GM19023 (cell line): Measurements from ENCODE around the gene PKP3.
"Not testable (repeated sequence)": the region's sequence is repeated elsewhere in the genome, so short reads cannot be mapped to it uniquely, and the experiment has no call there.

Experiments
- ATAC-seq: cut with Tn5 transposase; IDR thresholded peaks from one replicate; pipeline ENCODE4 v1.9.1; 2021; ENCODE audit warnings: mild to moderate bottlenecking, moderate library complexity; ENCODE audit not compliant: unreplicated experiment

Gene PKP3, protein sequence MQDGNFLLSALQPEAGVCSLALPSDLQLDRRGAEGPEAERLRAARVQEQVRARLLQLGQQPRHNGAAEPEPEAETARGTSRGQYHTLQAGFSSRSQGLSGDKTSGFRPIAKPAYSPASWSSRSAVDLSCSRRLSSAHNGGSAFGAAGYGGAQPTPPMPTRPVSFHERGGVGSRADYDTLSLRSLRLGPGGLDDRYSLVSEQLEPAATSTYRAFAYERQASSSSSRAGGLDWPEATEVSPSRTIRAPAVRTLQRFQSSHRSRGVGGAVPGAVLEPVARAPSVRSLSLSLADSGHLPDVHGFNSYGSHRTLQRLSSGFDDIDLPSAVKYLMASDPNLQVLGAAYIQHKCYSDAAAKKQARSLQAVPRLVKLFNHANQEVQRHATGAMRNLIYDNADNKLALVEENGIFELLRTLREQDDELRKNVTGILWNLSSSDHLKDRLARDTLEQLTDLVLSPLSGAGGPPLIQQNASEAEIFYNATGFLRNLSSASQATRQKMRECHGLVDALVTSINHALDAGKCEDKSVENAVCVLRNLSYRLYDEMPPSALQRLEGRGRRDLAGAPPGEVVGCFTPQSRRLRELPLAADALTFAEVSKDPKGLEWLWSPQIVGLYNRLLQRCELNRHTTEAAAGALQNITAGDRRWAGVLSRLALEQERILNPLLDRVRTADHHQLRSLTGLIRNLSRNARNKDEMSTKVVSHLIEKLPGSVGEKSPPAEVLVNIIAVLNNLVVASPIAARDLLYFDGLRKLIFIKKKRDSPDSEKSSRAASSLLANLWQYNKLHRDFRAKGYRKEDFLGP

GRCh38 chr11:394034-394857, at the start of gene PKP3:
TSS of gene PKP3 (plus strand) at chr11:394209. CDS start at chr11:394293, 84 bp downstream.
- no peak for ATAC-seq

DNA sequence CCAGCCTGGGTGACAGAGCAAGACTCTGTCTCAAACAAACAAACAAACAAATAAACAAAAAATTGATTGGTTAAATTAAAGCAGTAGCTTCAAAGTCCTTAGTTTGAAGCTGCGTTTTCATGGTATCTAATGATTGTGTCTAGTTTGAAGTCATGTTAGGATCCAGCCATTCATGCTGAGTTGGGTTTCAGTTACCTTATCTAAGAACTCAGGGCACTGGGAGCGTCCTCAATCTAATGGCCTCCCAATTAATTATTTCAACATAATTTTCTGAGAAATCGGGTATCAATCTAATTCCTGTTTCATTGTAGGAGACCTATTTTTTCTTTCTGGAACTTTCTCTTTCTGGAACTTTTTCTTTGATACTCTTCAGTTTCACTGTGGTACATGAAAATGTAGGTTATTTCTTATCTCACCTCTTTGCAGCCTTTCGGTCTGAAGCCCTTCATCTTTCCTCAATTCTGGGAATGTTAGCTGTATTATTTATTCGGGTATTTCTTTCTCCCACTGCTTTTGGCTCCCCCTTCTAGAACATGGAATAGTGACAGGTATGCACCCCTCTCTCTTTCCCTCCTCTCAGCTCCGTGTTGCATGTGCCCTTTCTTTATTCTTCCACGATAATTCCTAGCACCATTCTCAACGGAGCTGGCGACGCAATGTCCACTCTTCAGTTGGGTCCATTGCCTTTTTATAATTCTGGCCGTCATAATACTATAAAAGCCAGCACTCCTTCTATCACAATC, 49.0 kb upstream of the PKP3 start:
- ATAC-seq, result no peak

DNA sequence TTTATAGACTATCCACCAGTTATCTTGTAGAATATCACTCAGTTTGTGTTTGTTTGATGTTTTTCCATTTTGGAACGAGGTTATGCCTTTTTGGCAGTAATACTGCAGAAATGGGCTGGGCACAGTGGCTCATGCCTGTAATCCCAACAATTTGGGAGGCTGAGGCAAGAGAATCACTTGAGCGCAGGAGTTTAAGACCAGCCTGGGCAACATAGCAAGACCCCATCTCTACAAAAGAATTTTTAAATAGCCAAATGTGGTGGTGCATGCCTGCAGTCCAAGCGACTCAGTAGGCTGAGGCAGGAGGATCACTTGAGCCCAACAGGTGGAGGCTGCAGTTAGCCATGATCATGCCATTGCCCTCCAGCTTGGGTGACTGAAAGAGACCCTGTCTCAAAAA, 47.5 kb upstream of the PKP3 start:
- no peak for ATAC-seq

DNA sequence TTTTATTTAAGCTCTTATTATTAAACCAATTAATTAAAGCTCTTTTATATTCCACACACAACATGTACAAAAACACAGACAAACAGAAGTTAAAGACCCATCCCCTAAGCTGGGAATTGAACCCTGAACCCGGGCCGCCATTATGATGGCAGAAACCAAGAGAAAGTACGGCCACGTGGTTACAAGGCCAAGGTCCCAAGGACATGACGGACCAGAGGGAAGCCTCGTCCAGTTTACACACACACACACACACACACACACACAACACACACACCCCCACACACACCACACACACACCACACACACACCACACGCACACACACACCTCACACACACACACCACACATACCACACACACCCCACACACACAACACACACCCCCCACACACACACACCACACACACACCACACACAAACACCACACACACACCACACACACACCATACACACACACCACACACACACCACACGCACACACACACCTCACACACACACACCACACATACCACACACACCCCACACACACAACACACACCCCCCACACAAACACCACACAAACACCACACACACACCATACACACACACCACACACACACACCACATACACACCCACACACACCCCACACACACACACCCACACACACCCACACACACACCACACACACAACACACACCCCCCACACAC, 44.6 kb upstream of the PKP3 start:
- not testable (repeated sequence) for ATAC-seq

DNA sequence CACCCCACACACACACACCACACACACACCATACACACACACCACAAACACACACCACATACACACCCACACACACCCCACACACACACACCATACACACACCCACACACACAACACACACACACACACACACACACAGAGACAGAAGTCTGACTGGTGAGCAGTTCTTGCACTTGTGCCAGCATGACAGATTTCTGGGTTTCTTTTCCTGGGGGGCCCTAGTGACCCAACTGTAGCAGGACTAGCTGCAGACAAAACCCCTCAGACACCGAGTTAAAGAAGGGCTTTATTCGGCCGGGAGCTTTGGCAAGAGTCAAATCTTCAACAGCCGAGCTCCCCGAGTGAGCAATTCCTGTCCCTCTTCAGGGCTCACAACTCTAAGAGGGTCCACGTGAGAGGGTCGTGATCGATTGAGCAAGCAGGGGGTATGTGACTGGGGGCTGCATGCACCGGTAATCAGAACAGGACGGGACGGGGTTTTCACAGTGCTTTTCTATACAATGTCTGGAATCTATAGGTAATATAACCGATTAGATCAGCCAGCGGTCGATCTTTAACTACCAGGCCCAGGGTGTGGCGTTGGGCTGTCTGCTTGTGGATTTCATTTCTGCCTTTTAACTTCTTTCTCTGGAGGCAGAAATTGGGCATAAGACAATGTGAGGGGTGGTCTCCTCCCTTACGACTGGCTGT, 43.8 kb upstream of the PKP3 start:
- not testable (repeated sequence) for ATAC-seq

GRCh38 chr11:350723-351255, 43.2 kb upstream of the PKP3 start:
- ATAC-seq, result no peak

DNA sequence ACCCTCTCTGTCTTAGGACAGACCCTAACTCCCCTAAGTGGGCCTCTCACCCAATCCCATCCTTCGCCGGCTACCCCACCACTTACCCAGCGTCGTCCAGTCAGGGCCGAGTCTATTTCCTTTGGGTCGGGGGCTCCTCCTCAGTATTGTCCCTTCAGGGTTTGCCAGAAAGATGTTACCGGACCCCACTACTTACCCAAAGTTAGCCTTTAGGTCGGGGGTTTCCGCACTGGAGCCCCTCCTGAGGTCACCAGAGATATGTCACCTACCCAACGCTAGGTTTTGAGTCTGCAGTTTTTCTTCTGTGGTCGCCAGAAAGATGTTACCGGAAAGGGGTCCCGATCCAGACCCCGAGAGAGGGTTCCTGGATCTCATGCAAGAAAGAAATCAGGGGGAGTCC, 42.6 kb upstream of the PKP3 start:
- no peak for ATAC-seq

- ATAC-seq, result no peak
Observed at GRCh38 chr11:352456-353031, 41.5 kb upstream of the PKP3 start.

- no peak for ATAC-seq
Observed at GRCh38 chr11:353179-353873, 40.7 kb upstream of the PKP3 start.

- peak; percentile 61 for ATAC-seq
Observed at GRCh38 chr11:355581-356458, 38.2 kb upstream of the PKP3 start.

GRCh38 chr11:356610-357009, 37.4 kb upstream of the PKP3 start:
- ATAC-seq, result no peak

- ATAC-seq, result no peak
Observed at GRCh38 chr11:357582-357981, 36.4 kb upstream of the PKP3 start.

- ATAC-seq, result no peak
Observed at GRCh38 chr11:358129-358800, 35.7 kb upstream of the PKP3 start.

- ATAC-seq, result no peak
Observed at GRCh38 chr11:359181-359714, 34.8 kb upstream of the PKP3 start.

DNA sequence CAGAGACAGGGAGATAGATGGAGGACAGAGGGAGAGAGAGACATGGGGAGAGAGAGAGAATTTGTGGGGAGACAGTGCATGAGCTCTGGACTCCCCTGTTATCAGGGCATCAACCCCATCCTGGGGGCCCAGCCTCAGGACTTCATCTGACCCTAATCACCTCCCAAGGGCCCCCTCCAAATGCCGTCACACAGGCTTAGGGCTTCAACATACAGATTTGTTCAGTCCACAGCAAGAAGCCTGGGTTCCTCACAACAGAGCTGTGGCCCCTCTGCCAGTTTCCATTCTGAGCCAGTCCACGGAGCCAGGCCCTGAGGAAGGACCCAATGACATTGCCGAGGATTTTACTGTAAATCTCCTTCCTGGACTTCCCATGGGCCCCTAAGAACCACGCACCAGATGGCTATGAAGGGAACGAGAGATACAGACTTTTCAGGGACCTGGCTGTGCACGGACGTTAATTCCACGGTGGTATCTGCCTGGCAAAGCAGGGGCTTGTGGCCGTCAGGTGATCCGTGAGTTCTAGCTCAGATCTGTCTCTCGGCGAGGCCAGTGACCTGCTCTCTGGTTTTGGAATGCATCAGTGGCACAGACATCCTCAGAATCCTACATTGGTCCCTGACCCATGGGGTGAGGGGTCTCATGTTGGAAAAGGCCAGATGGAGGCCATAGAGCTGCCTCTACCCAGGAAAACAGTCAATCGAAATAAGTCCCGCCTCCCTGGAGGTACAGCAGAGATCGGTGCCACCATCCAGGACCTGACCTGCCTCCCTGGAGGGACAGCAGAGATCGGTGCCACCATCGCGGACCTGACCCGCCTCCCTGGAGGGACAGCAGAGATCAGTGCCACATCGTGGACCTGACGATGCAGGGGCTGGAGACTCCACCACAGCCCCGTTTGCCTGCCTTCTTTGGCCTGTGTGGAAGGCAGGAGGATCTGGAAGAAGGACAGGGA, 33.4 kb upstream of the PKP3 start:
- ATAC-seq, result no peak
